Right renal cortex interstitium (tissue), 3 donors: Measurements from ENCODE around the gene GALNT2. TPM values are rescaled to one million over a fixed set of nuclear protein-coding genes. Genes with fewer than 3 reads are reported as not detected.

Source experiments
- DNase-seq, 3 donors: peaks; one replicate each; pipeline ENCODE4 v3.0.0-alpha.2; 2013; ENCODE audit warnings: low read depth in 3 of 3, low spot score in 2 of 3
- polyA plus RNA-seq, 3 donors: library from polyadenylated mRNA; unstranded; fragments of 120-200 nt; gene quantifications; one replicate each; pipeline ENCODE4 v1.2.1, GENCODE V29; 2013; ENCODE audit not compliant: insufficient read length in 3 of 3

Gene GALNT2
- polyA plus RNA-seq, 3 donors, result 51.5 to 57.6 (median 55.4) TPM

DNA sequence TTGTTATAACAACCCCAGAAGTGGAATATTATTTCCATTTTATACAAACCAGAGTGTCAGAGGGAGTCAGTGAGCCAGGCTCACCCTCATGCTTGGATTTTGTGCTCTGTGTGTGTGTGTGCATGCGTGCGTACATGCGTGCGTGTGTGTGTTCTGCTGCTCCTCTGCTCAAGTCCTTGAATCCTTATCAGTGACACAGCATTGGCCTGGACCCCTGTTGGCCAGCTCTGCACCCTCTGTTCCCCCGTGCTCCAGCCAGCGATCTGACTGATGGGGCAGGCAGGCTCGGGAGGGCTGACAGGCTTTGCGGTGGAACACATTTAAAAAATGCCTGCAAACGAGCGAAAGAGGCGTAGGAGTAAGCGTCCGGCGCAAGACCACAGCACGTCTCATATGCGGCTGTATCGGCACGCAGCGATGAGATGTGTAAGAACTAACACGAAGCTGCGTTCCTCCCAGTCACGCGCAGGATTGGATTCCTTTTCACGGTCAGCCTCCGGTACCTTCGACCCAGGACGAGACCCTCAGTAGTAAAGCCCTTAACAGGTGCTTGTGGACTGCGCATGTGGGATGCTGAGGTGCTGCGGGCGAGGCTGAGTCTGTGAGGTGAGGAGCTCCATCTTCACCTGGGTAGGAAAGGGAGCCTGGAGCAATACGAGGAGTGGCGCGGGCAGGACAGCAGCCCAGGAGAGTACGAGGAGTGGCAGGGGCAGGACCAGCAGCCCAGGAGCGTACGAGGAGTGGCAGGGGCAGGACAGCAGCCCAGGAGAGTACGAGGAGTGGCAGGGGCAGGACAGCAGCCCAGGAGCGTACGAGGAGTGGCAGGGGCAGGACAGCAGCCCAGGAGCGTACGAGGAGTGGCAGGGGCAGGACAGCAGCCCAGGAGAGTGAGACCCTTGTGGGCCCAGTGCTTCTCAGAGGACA is 130.9 kb downstream of the GALNT2 start:
- no peak for DNase-seq

GRCh38 chr1:230199034-230199433 is 132.0 kb downstream of the GALNT2 start:
- DNase-seq, result no peak

DNA sequence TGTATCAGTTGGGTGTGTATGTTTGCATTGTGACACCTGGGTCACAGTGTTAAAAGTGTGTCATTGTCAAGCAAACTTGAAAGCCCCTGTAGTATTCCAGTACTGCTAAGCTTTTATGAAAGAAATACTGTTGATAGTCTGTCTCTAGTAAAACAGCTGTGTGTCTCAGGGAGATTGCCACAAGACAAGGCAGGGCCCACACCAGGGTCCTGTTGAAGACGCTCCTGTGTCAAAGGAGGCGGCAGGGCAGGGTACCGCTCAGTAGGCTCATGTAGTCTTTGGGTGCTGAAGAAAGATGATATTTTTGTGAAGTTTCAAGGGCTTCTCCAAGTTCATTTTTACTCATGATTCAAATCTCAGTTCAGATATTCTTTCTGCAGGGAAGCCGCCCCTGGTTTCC is 132.5 kb downstream of the GALNT2 start:
- DNase-seq, result no peak

GRCh38 chr1:230200276-230200675 is 133.2 kb downstream of the GALNT2 start:
- no peak for DNase-seq

- DNase-seq, result no peak
Observed at GRCh38 chr1:230201445-230201844, 134.4 kb downstream of the GALNT2 start.

DNA sequence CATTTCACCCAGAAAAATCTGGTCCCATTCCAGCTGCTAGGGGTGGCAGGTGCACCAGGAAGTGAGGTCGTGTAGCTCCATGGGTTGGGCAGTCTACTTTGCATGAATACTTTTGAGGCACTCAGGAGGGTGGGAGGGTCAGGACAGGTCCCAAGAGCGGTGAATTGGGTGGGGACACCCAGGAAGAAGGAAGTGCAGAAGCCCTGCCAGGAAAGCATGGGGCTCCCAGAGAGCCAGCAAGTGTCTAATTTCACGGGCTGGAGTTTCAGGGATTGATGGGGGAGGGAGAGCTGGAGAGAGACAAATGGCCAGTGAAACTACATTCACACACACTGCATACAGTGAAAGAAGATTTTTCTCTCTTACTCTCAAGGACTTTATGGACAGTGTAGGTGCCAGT is 137.8 kb downstream of the GALNT2 start:
- DNase-seq, result no peak

- DNase-seq, result no peak
Observed at GRCh38 chr1:230205719-230206198, 138.7 kb downstream of the GALNT2 start.

DNA sequence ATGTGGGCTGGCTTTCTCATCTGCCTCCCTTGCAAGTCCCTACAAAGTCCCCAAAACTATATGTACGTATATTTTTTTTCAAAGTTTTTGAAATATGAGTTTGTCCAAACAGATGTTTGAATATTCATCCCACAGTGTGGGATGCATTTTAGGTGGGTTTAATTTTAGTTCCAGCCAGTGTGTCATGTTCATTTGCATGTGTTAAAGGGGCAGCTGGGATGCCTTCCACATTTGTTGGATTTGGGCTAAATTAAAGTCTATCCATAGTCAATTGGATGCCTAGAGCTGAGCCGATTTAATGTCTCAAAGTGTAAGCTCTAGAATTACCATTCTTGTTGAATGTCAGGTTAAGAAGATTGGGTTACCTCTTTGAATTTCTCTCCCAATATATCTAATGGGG is 139.2 kb downstream of the GALNT2 start:
- DNase-seq, result no peak

GRCh38 chr1:230206976-230207375 is 139.9 kb downstream of the GALNT2 start:
- DNase-seq, result no peak

DNA sequence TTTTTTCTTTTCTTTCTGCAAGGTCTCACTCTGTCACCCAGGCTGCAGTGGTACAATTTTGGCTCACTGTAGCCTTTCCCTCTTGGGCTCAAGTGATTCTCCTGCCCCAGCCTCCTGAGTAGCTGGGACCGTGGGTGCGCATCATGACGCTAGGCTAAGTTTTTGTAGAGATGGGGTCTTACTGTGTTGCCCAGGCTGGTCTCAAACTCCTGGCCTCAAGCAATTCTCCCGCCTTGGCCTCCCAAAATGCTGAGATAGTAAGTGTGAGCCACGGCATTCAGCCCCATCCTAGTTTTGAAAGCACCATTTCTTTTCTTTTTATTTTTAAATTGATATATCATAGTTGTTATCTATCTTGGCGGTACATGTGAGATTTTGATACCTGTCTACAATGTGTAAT is 140.6 kb downstream of the GALNT2 start:
- DNase-seq, result no peak

- no peak for DNase-seq
Observed at GRCh38 chr1:230208619-230209261, 141.7 kb downstream of the GALNT2 start.

DNA sequence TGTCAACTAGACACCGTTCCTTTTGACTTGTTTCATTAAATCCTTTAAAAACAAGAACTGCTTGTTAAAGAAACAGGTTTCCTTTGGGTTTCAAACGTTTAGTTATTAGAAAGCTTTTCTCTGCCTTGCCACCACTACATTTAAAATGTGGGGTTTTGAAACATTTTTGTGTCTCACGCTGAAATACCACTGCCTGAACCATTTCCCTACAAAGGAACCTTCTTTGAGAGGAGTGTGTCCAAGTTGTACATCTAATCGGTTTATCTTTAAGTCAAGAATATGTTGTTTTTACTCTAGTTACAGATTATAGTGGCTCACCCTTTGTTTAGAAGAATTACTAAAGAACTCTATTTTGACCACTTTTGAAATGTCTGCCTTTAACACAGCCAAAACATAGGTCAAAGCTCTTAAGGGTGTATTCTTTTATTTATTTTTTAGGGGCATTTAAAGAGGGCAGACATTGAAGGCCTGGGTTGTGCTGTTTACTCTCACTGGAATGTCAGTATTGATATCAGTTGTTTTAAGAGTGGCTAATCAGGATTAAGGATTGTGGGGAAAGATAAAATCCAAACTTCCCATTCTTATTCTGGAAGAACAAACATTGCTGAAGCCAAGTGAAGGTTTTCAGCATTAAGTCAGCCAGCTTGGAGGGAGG is 143.4 kb downstream of the GALNT2 start:
- no peak for DNase-seq

DNA sequence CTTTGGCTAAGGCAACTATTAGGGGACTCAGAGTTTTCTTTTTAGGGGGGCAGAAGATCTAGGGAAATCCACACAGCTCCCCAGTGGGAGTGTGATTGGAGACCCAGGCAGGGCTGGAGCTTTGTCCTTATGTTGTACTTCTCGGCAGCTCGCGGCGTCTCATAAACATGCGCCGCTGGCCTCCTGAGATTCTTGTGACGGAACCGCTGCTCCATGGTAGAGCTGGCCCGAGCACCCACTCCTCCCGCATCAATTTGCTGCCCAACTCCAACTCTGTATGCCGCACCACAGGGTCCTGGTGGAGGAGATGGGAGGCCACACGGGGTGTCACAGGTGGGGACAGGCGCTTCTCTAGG is 143.9 kb downstream of the GALNT2 start:
- DNase-seq, result no peak

DNA sequence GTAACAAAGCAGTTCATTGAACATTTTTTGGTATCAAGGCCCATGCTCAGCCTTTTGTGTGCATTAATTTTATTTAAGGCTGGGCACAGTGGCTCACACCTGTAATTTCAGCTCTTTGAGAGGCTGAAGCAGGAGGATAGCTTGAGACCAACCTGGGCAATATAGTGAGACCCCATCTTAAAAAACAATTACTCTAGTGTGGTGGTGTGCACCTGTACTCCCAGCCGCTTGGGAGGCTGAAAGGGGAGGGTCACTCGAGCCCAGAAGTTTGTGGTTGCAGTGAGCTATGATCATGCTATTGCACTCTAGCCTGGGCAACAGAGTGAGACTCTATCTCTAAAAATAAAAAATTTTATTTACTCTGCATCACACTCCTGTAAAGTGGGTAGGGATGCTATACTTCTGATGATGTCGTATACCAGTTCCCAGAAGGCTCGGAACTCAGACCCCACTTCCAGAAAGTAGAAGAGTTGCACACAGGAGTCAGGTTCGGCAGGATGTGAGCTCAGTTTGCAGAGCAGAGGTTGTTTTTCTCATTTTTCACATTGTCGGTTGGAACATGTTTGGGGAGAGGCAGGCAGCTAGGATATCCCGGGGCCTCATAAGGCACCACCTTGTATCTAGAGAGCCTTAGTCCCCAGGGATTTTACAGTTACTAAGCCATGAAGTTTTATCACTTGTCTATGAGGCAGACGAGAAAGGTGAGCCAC is 144.6 kb downstream of the GALNT2 start:
- DNase-seq, result no peak

- no peak for DNase-seq
Observed at GRCh38 chr1:230212405-230212936, 145.4 kb downstream of the GALNT2 start.

DNA sequence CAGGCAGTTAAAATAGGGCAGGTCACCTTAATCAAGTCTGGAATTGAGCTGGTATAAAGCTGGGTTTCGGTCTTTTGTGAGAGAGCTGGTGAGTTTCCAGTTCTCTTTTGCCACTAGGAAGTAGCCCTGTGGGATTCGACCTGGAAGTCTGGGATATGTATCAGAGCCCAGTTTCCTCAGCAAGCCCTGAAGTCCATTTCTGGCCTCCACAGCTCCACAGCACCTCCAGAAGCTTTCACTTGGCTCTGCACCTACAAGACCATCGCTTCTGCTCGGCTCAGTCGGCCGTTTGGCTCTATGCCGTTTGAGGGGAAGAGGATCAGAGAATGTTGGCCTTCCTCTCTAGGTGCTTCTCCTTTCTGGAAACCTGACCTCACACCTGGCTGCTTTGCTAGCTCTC is 148.0 kb downstream of the GALNT2 start:
- DNase-seq, result no peak

- no peak for DNase-seq
Observed at GRCh38 chr1:230215529-230215928, 148.5 kb downstream of the GALNT2 start.

DNA sequence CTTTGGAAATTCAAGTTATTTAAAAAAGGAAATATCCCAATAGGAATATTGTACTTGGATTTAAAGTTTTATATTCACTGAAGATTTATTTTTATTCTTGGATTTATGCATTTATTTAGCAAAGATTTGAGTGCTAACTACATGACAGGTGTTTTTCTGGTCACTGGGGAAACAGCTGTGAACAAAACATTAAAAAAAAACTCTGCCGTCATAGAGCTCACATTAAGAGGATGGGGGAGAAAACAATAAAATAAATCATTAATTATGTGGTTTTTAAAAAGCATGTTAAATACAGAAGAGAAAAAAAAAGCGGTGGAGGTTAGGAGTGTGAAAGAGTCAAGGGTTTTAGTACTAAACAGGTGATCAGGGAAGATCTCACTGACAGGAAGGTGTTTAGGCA is 149.9 kb downstream of the GALNT2 start:
- DNase-seq, result no peak

DNA sequence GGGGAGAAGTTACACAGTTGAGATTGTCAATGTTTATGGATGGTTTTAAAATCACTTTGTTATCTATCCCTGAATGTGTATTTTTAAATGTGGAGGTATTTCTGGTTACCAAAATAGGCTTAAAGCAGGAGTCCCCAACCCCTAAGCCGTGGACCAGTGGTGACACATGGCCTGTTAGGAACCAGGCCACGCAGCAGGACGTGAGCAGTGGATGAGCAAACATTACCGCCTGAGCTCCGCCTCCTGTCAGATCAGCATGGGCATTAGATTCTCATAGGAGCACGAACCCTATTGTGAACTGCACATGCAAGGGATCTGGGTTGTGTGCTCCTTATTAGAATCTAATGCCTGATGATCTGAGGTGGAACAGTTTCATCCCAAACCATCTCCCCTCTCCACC is 151.6 kb downstream of the GALNT2 start:
- DNase-seq, result no peak

- DNase-seq, result no peak
Observed at GRCh38 chr1:230219174-230220067, 152.4 kb downstream of the GALNT2 start.
